GM06990 (cell line): ENCODE data around the gene PHLDA2.

ENCODE experiments used
- DNase-seq: peaks from one replicate; pipeline ENCODE4 v3.0.0-alpha.2; 2011; ENCODE audit not compliant: insufficient read length; ENCODE audit errors: extremely low read depth
- H3K27me3 ChIP-seq: replicated peaks from 2 replicates; pipeline ENCODE4 v1.6.0; 2011; ENCODE audit warnings: low read length; ENCODE audit not compliant: control insufficient read depth, insufficient read depth
- H3K36me3 ChIP-seq: 2 replicates; pipeline ENCODE4 v1.5.1; 2011; ENCODE audit warnings: low read length; ENCODE audit not compliant: control insufficient read depth, insufficient read depth
- H3K4me3 ChIP-seq: replicated peaks from 2 replicates; pipeline ENCODE4 v1.5.1; 2011; ENCODE audit warnings: low read depth, mild to moderate bottlenecking, control low read depth, low read length
- CTCF ChIP-seq: IDR thresholded peaks from 2 replicates; pipeline ENCODE4 v1.5.1; 2011; ENCODE audit warnings: low read length, control low read depth, mild to moderate bottlenecking, inconsistent platforms; ENCODE audit not compliant: insufficient read depth, poor library complexity, severe bottlenecking

PHLDA2 gene

GRCh38 chr11:2901854-2902783 is 27.1 kb downstream of the PHLDA2 start:
- H3K27me3 ChIP-seq = no peaks in the 10 kb centered on the region
- no peak for TF ChIP-seq CTCF
- H3K36me3 ChIP-seq = no peaks in the 10 kb centered on the region
- DNase-seq = peak; percentile 87
- H3K4me3 ChIP-seq = peak overlapping the region; percentile 79

GRCh38 chr11:2901196-2901796 is 27.9 kb downstream of the PHLDA2 start:
- no peak for TF ChIP-seq CTCF
- H3K36me3 ChIP-seq = no peaks in the 10 kb centered on the region
- DNase-seq = no peak
- H3K4me3 ChIP-seq = peak overlapping the region; percentile 54
- no peaks in the 10 kb centered on the region for H3K27me3 ChIP-seq

GRCh38 chr11:2899080-2899783 is 30.0 kb downstream of the PHLDA2 start:
- Histone ChIP-seq H3K4me3 (no peak overlapping the region), H3K27me3 (no peaks in the 10 kb centered on the region), H3K36me3 (no peaks in the 10 kb centered on the region)
- DNase-seq = no peak
- TF ChIP-seq CTCF = no peak

GRCh38 chr11:2898366-2899079 is 30.7 kb downstream of the PHLDA2 start:
- no peak overlapping the region for H3K4me3 ChIP-seq
- H3K36me3 ChIP-seq = no peaks in the 10 kb centered on the region
- TF ChIP-seq CTCF = no peak
- H3K27me3 ChIP-seq = no peaks in the 10 kb centered on the region
- DNase-seq = no peak

GRCh38 chr11:2897048-2897447 is 32.2 kb downstream of the PHLDA2 start:
- H3K36me3 ChIP-seq = no peaks in the 10 kb centered on the region
- TF ChIP-seq CTCF = no peak
- no peak overlapping the region for H3K4me3 ChIP-seq
- DNase-seq = no peak
- no peaks in the 10 kb centered on the region for H3K27me3 ChIP-seq
